Kidney (tissue), 14 donors: ENCODE measurements around the gene NLRC4. TPM values are rescaled to one million over a fixed set of nuclear protein-coding genes. Genes with fewer than 3 reads are reported as not detected.

Experiments used
- DNase-seq, 5 donors: peaks; one replicate each; pipeline ENCODE4 v3.0.0-alpha.2; 2013 to 2020
- FAIRE-seq: peaks from 2 replicates; lab custom pipeline; 2012; peaks lifted over from hg19 to GRCh38; lab: Jason Lieb, UNC
- H3K27ac ChIP-seq, 2 donors: one replicate each; pipeline ENCODE4 v1.7.0; 2013; ENCODE audit warnings: low read depth in 2 of 2, low read length in 2 of 2, inconsistent platforms in 1 of 2
- H3K27me3 ChIP-seq: one replicate; pipeline ENCODE4 v1.7.1; 2013; ENCODE audit warnings: low read length, inconsistent platforms; ENCODE audit not compliant: control insufficient read depth, insufficient read depth
- H3K36me3 ChIP-seq, 3 donors: one replicate each; pipeline versions ENCODE4 v1.7.0 to v1.7.1; 2013; ENCODE audit warnings: low read length in 3 of 3, control low read depth in 1 of 3, inconsistent platforms in 1 of 3; ENCODE audit not compliant: insufficient read depth in 3 of 3, control insufficient read depth in 2 of 3
- H3K4me1 ChIP-seq, 3 donors: one replicate each; pipeline versions ENCODE4 v1.7.0 to v1.7.1; 2013; ENCODE audit warnings: low read length in 3 of 3, inconsistent platforms in 1 of 3, low read depth in 1 of 3; ENCODE audit not compliant: control insufficient read depth in 2 of 3, insufficient read depth in 2 of 3
- H3K4me3 ChIP-seq, 3 donors: one replicate each; pipeline versions ENCODE4 v1.7.0 to v1.8.1; 2013; ENCODE audit warnings: low read length in 3 of 3, control low read depth in 1 of 3, inconsistent platforms in 1 of 3
- H3K9ac ChIP-seq, 3 donors: one replicate each; pipeline versions ENCODE4 v1.7.0 to v1.7.1; 2013; ENCODE audit warnings: low read length in 3 of 3, control low read depth in 1 of 3, inconsistent platforms in 1 of 3
- H3K9me3 ChIP-seq, 3 donors: one replicate each; pipeline versions ENCODE4 v1.7.0 to v1.7.1; 2013; ENCODE audit warnings: low read length in 3 of 3, control low read depth in 1 of 3, inconsistent platforms in 1 of 3; ENCODE audit not compliant: control insufficient read depth in 2 of 3, insufficient read depth in 1 of 3
- CTCF ChIP-seq: IDR thresholded peaks from 3 replicates; pipeline ENCODE4 v1.5.1; 2012; ENCODE audit warnings: mild to moderate bottlenecking, moderate library complexity, borderline replicate concordance; ENCODE audit not compliant: insufficient read depth; ENCODE audit errors: extremely low read depth
- intact Hi-C: fragments of 100-400 bp; cut with DNase I; formaldehyde crosslinking; loops from one replicate; pipeline ENCODE4 v1.11.1; 2022
- polyA plus RNA-seq: library from polyadenylated mRNA; stranded (reverse); fragments of 350-450 nt; fragmentation: Illumina TruSeq; extraction: RNeasy Lipid Tissue Mini Kit (QIAGEN cat#74804); gene quantifications from one replicate; pipeline ENCODE4 v1.2.3, GENCODE V29; 2014; ENCODE audit warnings: low read depth, low replicate concordance; ENCODE audit not compliant: insufficient read depth
- total RNA-seq: library from RNA; stranded (reverse); fragmentation: NEBNext Ultra II Directional; extraction: Animal tissue kit (Norgen Biotek cat#: 25700); gene quantifications from one replicate; pipeline ENCODE4 v1.2.1, GENCODE V29; 2021
- donor health status: control.
- donor health status: control.
- donor health status: control.
- donor health status: control.
- donor health status: control.
- donor health status: DM: yes; HTN: yes; CAD: no.
- donor health status: Normal renal cell carcinoma (clear cell type).

The NLRC4 gene
- total and polyA plus RNA-seq, 2 donors from 2014 or later, result 0.49 to 2.3 TPM

- FAIRE-seq (no peak), DNase-seq (no peak)
- Histone ChIP-seq H3K4me3 (no peak overlapping the region), H3K27me3 (no peaks in the 10 kb centered on the region), H3K9me3 (no peaks in the 10 kb centered on the region), H3K4me1 (no peaks in the 10 kb centered on the region), H3K9ac (no peak overlapping the region), H3K36me3 (no peaks in the 10 kb centered on the region), H3K27ac (no peak overlapping the region)
- TF ChIP-seq CTCF, result no peak
- intact Hi-C loops, result no loop called here
Measured at GRCh38 chr2:32231959-32232358, 32.7 kb downstream of the NLRC4 start.

GRCh38 chr2:32229635-32230034, 35.1 kb downstream of the NLRC4 start:
- Histone ChIP-seq H3K9me3 (no peaks in the 10 kb centered on the region), H3K27ac (no peak overlapping the region), H3K4me1 (no peaks in the 10 kb centered on the region), H3K36me3 (peaks cover 0 to 3% (median 0%) of the 10 kb centered on the region in 3 donors), H3K4me3 (no peak overlapping the region), H3K27me3 (no peaks in the 10 kb centered on the region), H3K9ac (no peak overlapping the region)
- peak in 2 of 5 donors; percentile 5 to 36 for DNase-seq
- FAIRE-seq, result no peak
- intact Hi-C loops, result no loop called here
- TF ChIP-seq CTCF, result no peak

GRCh38 chr2:32228181-32228580, 36.5 kb downstream of the NLRC4 start:
- intact Hi-C loops, result no loop called here
- FAIRE-seq (no peak), DNase-seq (no peak)
- Histone ChIP-seq H3K27ac (no peak overlapping the region), H3K9me3 (no peaks in the 10 kb centered on the region), H3K4me1 (no peaks in the 10 kb centered on the region), H3K36me3 (peaks cover under 1 to 7% (median 3%) of the 10 kb centered on the region in 3 donors), H3K4me3 (no peak overlapping the region), H3K27me3 (no peaks in the 10 kb centered on the region), H3K9ac (no peak overlapping the region)
- TF ChIP-seq CTCF, result no peak

GRCh38 chr2:32227492-32227891, 37.2 kb downstream of the NLRC4 start:
- no peak overlapping the region for H3K27ac ChIP-seq
- no peak for FAIRE-seq
- H3K36me3 ChIP-seq, result peaks cover 5 to 13% (median 5%) of the 10 kb centered on the region in 3 donors
- DNase-seq, result no peak
- no peaks in the 10 kb centered on the region for H3K27me3 ChIP-seq
- no peaks in the 10 kb centered on the region for H3K4me1 ChIP-seq
- H3K9me3 ChIP-seq, result no peaks in the 10 kb centered on the region
- no peak for TF ChIP-seq CTCF
- intact Hi-C loops, result no loop called here
- no peak overlapping the region for H3K4me3 ChIP-seq
- H3K9ac ChIP-seq, result no peak overlapping the region
